H1 (cell line): Measurements from ENCODE around the gene ARHGEF26. TPM values are rescaled to one million over a fixed set of nuclear protein-coding genes. Genes with fewer than 3 reads are reported as not detected.

Experiments
- EP300 ChIP-seq, 2 experiments: IDR thresholded peaks; 1 replicate in 1 of 2; 2 replicates in 1 of 2; pipeline ENCODE4 v1.6.1; 2011 to 2012; ENCODE audit warnings: low read depth in 2 of 2, low read length in 2 of 2, mild to moderate bottlenecking in 2 of 2, borderline replicate concordance in 1 of 2, inconsistent platforms in 1 of 2, moderate library complexity in 1 of 2
- FOSL1 ChIP-seq: IDR thresholded peaks from 2 replicates; pipeline ENCODE4 v1.6.1; 2011; ENCODE audit warnings: mild to moderate bottlenecking, low read depth, low read length, moderate library complexity; ENCODE audit not compliant: insufficient read depth
- GABPA ChIP-seq: IDR thresholded peaks from 2 replicates; pipeline ENCODE4 v1.6.1; 2011; ENCODE audit warnings: mild to moderate bottlenecking, low read length, moderate library complexity, borderline replicate concordance; ENCODE audit not compliant: insufficient read depth
- SUZ12 ChIP-seq: fragments of 200-600 bp; sonication (generic); IDR thresholded peaks from 2 replicates; pipeline ENCODE4 v1.6.1; 2012; ENCODE audit warnings: mild to moderate bottlenecking, inconsistent platforms, low read length, moderate library complexity, mixed read lengths
- TAF1 ChIP-seq: IDR thresholded peaks from 2 replicates; pipeline ENCODE4 v1.6.1; 2011; ENCODE audit warnings: mild to moderate bottlenecking, low read depth, low read length
- TAF7 ChIP-seq: optimal IDR thresholded peaks from 2 replicates; pipeline ENCODE3; 2011; ENCODE audit warnings: low read depth, mild to moderate bottlenecking, inconsistent platforms, low read length, moderate library complexity, borderline replicate concordance
- polyA plus RNA-seq, 7 experiments: library from polyadenylated mRNA; depleted of rRNA in 3 of 7; stranded (reverse) in 5 of 7; unstranded in 2 of 7; fragments of >200 nt in 5 of 7; fragments of 200-250 nt in 2 of 7; gene quantifications; 1 replicate in 5 of 7; 2 replicates in 1 of 7; 4 replicates in 1 of 7; pipeline versions ENCODE4 v1.2.1 to v1.2.3, GENCODE V29; 2011 to 2013; ENCODE audit warnings: missing spikeins in 2 of 7, mixed read lengths in 2 of 7
- total RNA-seq: library from RNA; stranded (reverse); fragmentation: NEBNext Ultra II Directional; extraction: Animal tissue kit (Norgen Biotek cat#: 25700); gene quantifications from 2 replicates; pipeline ENCODE4 v1.2.1, GENCODE V29; 2021
- TF ChIP-seq, protein P1 (sequence below): IDR thresholded peaks from 2 replicates; pipeline ENCODE4 v1.6.1; 2011; ENCODE audit warnings: low read length, improper control_type of control experiment

The ARHGEF26 gene
- total and polyA plus RNA-seq, 2 of the 8 experiments (the other 6 are each of a cell fraction or from before 2014, with no cell fraction given), result 3.1 to 15.6 TPM

- TF ChIP-seq GABPA (no peak), FOSL1 (no peak), TAF7 (no peak), SUZ12 (no peak), EP300 (IDR thresholded peaks at IDR 0.05; ENCODE audit: borderline replicate concordance in 1 of 2, low read depth in 2 of 2, low read length in 2 of 2) (no peak), TAF1 (no peak)
- TF ChIP-seq, protein P1, sequence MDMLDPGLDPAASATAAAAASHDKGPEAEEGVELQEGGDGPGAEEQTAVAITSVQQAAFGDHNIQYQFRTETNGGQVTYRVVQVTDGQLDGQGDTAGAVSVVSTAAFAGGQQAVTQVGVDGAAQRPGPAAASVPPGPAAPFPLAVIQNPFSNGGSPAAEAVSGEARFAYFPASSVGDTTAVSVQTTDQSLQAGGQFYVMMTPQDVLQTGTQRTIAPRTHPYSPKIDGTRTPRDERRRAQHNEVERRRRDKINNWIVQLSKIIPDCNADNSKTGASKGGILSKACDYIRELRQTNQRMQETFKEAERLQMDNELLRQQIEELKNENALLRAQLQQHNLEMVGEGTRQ, result no peak
Observed at GRCh38 chr3:154132777-154133375, 11.7 kb downstream of the ARHGEF26 start (continued).
